ENCODE data around the gene HOXA3.

DNA sequence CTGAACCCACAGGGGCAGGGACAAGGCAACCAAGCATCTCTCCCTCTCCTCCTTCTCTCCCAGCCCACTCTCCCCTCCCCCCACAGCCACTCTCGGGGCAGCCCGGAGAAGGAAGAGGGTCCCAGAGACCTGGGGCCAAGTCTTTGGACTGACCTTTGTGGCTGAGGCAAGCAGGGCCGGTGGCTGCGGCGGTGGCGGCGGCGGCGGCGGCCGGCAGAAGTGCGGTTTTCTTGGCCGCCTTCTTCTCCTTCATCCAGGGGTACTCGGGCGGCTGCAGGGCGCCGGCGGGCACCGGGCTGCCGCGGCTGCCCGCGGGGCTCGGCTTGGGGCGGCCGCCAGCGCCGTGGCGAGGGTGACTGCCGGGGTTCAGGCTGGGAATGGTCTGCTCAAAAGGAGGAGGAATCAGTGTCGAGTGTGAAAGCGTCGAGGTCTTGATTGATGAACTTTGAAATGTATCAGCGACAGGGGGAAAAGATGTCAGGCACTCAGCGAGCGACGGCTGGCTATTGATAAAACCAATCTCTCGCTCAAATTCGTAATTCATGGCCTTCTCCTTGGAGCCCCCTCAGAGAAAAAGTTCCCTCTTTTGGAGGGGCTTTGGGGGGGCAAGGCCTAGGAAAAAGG, 50.3 kb downstream of the HOXA3 start:
- TF ChIP-seq POLR2AphosphoS5 (IDR thresholded peaks at IDR 0.05; ENCODE audit: insufficient read depth in 1 of 2, low read depth in 1 of 2) (no peak), CTCF (IDR thresholded peaks at IDR 0.05) (no peak), POLR2A (IDR thresholded peaks at IDR 0.05) (no peak)
